ENCODE data around the gene ELL.

GRCh38 chr19:18392926-18393325, 128.9 kb downstream of the ELL start:
- TF ChIP-seq POLR2G (IDR thresholded peaks at IDR 0.05; ENCODE audit: low read depth, low read length) (no peak), CTCF (IDR thresholded peaks at IDR 0.05 in 2 of 3, conservative IDR thresholded peaks at IDR 0.05 in 1 of 3; ENCODE audit: insufficient read depth in 2 of 3, low read depth in 1 of 3, low read length in 3 of 3) (no peak), TBP (optimal IDR thresholded peaks at IDR 0.05; ENCODE audit: low read depth, low read length) (no peak), GTF2F1 (IDR thresholded peaks at IDR 0.05; ENCODE audit: low read depth, low read length) (no peak), ZBTB40 (IDR thresholded peaks at IDR 0.05) (no peak), ZBTB40 (CRISPR knock-in tag; IDR thresholded peaks at IDR 0.05) (no peak), DPF2 (IDR thresholded peaks at IDR 0.05) (peak; percentile 4; the same call in 1 of the 2 replicates)
